ENCODE results near the gene LAMA2. TPM values are rescaled to one million over a fixed set of nuclear protein-coding genes. Genes with fewer than 3 reads are reported as not detected.

Gene LAMA2
- total RNA-seq, 1 experiment from 2014 or later: 8.2 TPM

GRCh38 chr6:129264480-129265045 is 381.6 kb downstream of the LAMA2 start:
- ATAC-seq (no peak), DNase-seq (ENCODE audit: low read depth, low spot score) (no peak)
- Histone ChIP-seq H3K36me3 (ENCODE audit: control insufficient read depth in 1 of 2, insufficient read depth in 2 of 2, low read length in 2 of 2) (no peaks in the 10 kb centered on the region), H4K20me1 (ENCODE audit: insufficient read depth) (no peaks in the 10 kb centered on the region), H3K4me2 (ENCODE audit: low read length) (no peak overlapping the region), H3K4me1 (ENCODE audit: control insufficient read depth in 1 of 2, insufficient read depth in 2 of 2, low read length in 2 of 2) (no peaks in the 10 kb centered on the region), H3K27ac (ENCODE audit: low read depth, low read length) (no peak overlapping the region), H3K79me2 (ENCODE audit: insufficient read depth, low read length) (no peaks in the 10 kb centered on the region), H3K9me2 (ENCODE audit: insufficient read depth) (no peaks in the 10 kb centered on the region), H2AFZ (ENCODE audit: low read depth, low read length, poor library complexity, severe bottlenecking) (peak overlapping the region; percentile 25), H3K4me3 (replicated peaks in 1 of 2; ENCODE audit: low read depth in 1 of 2, low read length in 2 of 2) (no peak overlapping the region), H3K27me3 (ENCODE audit: insufficient read depth, low read length) (no peaks in the 10 kb centered on the region), H3K9ac (ENCODE audit: low read length) (no peak overlapping the region), H3K9me3 (ENCODE audit: control insufficient read depth in 1 of 2, insufficient read depth in 1 of 2, low read depth in 1 of 2, low read length in 2 of 2) (no peaks in the 10 kb centered on the region)
- ChIA-PET POLR2A (no interaction called here), CTCF (no interaction called here), RAD21 (ENCODE audit: low non-redundant PET in 1 of 2, low total read pairs in 2 of 2, uncharacterized antibody in 2 of 2, unreplicated experiment in 2 of 2) (no interaction called here)
- TF ChIP-seq EZH2 (IDR thresholded peaks at IDR 0.05) (no peak), SRF (IDR thresholded peaks at IDR 0.05; ENCODE audit: low read depth) (no peak), SP1 (IDR thresholded peaks at IDR 0.05; ENCODE audit: low read depth) (no peak), ATF3 (IDR thresholded peaks at IDR 0.05) (no peak), JUND (IDR thresholded peaks at IDR 0.05) (no peak), SIN3A (IDR thresholded peaks at IDR 0.05; ENCODE audit: low read depth) (no peak), MAX (IDR thresholded peaks at IDR 0.05) (no peak), POLR2AphosphoS5 (IDR thresholded peaks at IDR 0.05; ENCODE audit: low read depth, low read length) (no peak), ELF1 (IDR thresholded peaks at IDR 0.05; ENCODE audit: borderline replicate concordance, low read depth) (no peak), CEBPB (IDR thresholded peaks at IDR 0.05; ENCODE audit: low read depth) (no peak), ZFX (IDR thresholded peaks at IDR 0.05) (no peak), CTCF (IDR thresholded peaks at IDR 0.05 in 2 of 3, conservative IDR thresholded peaks at IDR 0.05 in 1 of 3; ENCODE audit: borderline replicate concordance in 1 of 3, insufficient read depth in 1 of 3, low read depth in 2 of 3, low read length in 2 of 3) (no peak), ZBTB33 (IDR thresholded peaks at IDR 0.05; ENCODE audit: extremely low read depth, insufficient replicate concordance, low read length) (no peak), FOSL1 (IDR thresholded peaks at IDR 0.05; ENCODE audit: low read depth) (no peak), RAD21 (IDR thresholded peaks at IDR 0.05; ENCODE audit: low read depth) (no peak), CBX3 (IDR thresholded peaks at IDR 0.05; ENCODE audit: low read depth) (no peak), REST (IDR thresholded peaks at IDR 0.05; ENCODE audit: low read depth) (no peak), YY1 (IDR thresholded peaks at IDR 0.05; ENCODE audit: extremely low read depth, insufficient replicate concordance, low read depth, low read length) (no peak)
- intact Hi-C loops (cut with micrococcal nuclease): no loop called here
- BruUV-seq (replicated peaks): no TSS peak
